NOMO-1 (cell line): ENCODE results near the gene SMYD1.

Experiments
- DNase-seq, 2 experiments: peaks; one replicate each; lab custom pipeline; 2025; ENCODE audit not compliant: unreplicated experiment in 2 of 2; lab: John Stamatoyannopoulos, UW

SMYD1 gene

GRCh38 chr2:88086401-88086800, 18.8 kb downstream of the SMYD1 start:
- no peak for DNase-seq

GRCh38 chr2:88087073-88087472, 19.4 kb downstream of the SMYD1 start:
- no peak for DNase-seq

- no peak for DNase-seq
Observed at GRCh38 chr2:88087763-88088162, 20.1 kb downstream of the SMYD1 start.

- no peak for DNase-seq
Observed at GRCh38 chr2:88088999-88089398, 21.4 kb downstream of the SMYD1 start.

GRCh38 chr2:88090446-88091283, 23.0 kb downstream of the SMYD1 start:
- no peak for DNase-seq

GRCh38 chr2:88091943-88092342, 24.3 kb downstream of the SMYD1 start:
- DNase-seq = peak; percentile 1 to 8

- DNase-seq = no peak
Observed at GRCh38 chr2:88092773-88093172, 25.1 kb downstream of the SMYD1 start.

GRCh38 chr2:88095022-88095421, 27.4 kb downstream of the SMYD1 start:
- DNase-seq = no peak

GRCh38 chr2:88096708-88097107, 29.1 kb downstream of the SMYD1 start:
- DNase-seq = no peak

GRCh38 chr2:88097192-88097591, 29.6 kb downstream of the SMYD1 start:
- no peak for DNase-seq

GRCh38 chr2:88097891-88098557, 30.4 kb downstream of the SMYD1 start:
- DNase-seq = no peak

GRCh38 chr2:88098558-88098900, 30.9 kb downstream of the SMYD1 start:
- DNase-seq = no peak

- DNase-seq = no peak
Observed at GRCh38 chr2:88099798-88100488, 32.3 kb downstream of the SMYD1 start.

GRCh38 chr2:88100489-88100858, 32.8 kb downstream of the SMYD1 start:
- no peak for DNase-seq

GRCh38 chr2:88108796-88109195, 41.2 kb downstream of the SMYD1 start:
- DNase-seq = no peak

GRCh38 chr2:88110830-88111229, 43.2 kb downstream of the SMYD1 start:
- DNase-seq = no peak

- no peak for DNase-seq
Observed at GRCh38 chr2:88113069-88113468, 45.4 kb downstream of the SMYD1 start.

- DNase-seq = no peak
Observed at GRCh38 chr2:88114889-88115288, 47.3 kb downstream of the SMYD1 start.

GRCh38 chr2:88115825-88116518, 48.3 kb downstream of the SMYD1 start:
- DNase-seq = no peak

GRCh38 chr2:88116669-88117432, 49.2 kb downstream of the SMYD1 start:
- no peak for DNase-seq
